Midbrain (tissue), 1 donor: ENCODE results near the gene ITGAL.
"Not testable (repeated sequence)": the region's sequence is repeated elsewhere in the genome, so short reads cannot be mapped to it uniquely, and the experiment has no call there.

Experiments
- DNase-seq: peaks from one replicate; lab custom pipeline; 2025; lab: John Stamatoyannopoulos, UW

Gene ITGAL

DNA sequence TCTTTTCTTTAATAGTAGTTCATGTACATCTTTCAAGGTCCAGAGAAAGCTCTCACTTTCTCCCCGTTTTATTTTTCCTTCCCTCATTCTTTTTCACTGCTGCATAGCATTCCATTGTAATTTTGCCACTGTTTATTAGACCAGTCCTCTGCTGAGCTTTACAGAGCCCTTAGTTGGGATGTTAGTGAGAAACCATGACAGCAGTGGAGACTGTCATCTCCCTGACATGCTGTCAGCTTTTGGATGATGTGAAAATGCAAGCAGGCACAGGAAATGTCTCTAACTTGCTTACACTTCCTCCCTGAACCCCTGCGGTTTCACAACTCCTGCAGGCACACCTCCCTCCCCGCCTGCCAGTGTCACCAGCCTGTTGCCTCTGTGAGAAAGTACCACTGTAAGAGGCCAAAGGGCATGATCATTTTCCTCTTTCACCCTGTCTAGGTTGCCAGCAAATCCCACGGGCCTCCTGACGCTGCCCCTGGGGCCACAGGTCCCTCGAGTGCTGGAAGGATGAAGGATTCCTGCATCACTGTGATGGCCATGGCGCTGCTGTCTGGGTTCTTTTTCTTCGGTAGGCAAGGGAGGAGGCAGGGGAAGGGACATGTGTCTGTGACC lies at the start of gene ITGAL:
TSS of gene ITGAL (plus strand) at position 415 of the 615 bp plus-strand sequence. CDS start at position 511, 96 bp downstream.
- DNase-seq: peak; percentile 6

DNA sequence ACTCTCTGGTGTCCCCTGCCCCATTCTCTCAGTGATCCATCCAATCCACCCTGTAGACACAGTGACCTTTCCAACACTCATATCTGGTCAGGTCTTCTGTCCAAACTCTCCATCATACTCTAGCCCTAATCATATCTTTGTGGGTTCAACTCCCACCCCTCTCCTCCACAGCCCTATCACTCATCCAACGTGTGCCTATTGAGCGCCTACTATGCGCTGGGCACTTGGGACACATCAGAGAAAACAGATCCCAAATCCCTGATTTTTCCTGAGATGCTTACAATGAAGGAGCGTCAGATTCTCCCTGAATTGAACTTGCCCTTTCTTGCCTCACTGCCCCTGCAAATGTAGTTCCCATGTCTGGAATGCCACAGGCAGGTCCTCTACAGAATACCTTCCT lies 44.5 kb upstream of the ITGAL start:
- DNase-seq: no peak

DNA sequence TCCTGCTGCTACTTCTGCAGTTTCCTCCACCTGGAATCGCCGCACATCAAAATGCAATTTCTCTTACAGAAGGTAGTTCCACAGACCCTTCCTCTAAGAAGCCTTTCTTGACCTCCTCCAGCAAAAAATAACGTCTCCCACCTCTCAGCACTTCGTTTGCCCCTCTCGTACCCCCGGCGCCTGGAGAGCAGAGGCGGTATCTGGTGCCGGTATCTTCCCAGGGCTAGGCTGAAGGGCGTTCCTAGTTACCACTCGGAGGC lies 43.2 kb upstream of the ITGAL start:
- no peak for DNase-seq

DNA sequence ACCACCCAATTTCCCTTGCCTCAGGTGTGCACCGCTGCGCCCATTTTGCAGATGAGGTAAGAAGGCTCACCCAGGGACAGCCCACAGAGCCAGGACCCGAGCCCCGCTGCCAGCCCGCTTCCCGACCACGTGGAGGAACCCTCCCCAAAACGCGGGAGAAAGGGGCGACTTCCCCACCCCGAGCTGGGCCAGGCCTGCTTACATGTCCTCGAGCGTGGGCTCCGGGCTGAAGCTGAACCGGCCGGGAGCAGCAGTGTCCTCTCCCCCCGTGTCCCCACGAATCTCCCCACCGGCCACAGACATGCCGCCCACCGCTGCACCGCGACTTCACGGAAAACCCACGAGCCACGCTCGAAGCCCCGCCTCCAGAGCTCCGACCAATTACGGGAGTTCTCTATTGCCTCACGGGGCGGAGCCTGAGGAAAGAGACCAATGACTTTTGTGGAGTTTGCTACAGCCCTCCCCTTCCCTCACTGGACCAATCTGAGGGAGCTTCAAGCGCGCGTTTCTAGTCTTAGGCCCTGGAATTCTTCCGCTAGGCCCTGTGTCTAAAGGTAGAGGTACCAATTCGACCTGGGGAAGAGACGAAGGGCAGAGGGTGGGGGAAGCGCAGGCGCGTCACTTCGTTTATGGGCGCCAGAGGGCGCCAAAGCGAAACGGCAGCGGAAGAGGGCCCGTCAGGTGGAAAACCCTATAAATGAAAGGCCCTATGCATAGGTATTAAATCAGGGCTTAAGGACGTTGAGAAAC lies 42.7 kb upstream of the ITGAL start, which contains the start of gene DCTPP1:
TSS of gene DCTPP1 (minus strand) at position 353 of the 750 bp plus-strand sequence. CDS start at position 303, 50 bp downstream.
- DNase-seq: peak; percentile 97

DNA sequence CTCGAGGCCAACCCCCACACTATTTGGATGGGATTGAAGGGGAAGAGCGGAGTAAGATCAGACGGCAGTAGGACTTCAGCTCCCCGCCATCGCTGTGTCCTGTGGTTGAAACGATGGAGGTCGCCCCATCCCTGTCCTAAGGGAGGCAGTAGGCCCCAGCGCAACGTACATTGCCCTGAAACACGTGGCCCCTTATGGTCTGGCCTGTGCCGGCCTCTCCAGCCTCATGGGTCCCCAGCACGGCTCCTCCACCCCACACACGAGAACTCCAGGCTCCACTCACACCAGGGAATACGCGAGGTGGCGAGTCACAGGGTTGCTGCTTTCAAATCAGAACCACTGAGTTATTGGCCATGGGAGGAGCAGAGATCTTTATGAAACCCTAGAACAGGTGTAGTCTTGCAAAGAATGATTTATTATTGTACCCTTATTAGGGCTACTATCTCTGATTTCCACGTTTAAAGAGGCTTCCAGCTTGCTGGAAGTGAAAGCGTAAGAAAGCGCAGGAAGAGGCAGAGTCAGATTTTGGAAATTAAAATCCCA lies 42.0 kb upstream of the ITGAL start:
- no peak for DNase-seq

DNA sequence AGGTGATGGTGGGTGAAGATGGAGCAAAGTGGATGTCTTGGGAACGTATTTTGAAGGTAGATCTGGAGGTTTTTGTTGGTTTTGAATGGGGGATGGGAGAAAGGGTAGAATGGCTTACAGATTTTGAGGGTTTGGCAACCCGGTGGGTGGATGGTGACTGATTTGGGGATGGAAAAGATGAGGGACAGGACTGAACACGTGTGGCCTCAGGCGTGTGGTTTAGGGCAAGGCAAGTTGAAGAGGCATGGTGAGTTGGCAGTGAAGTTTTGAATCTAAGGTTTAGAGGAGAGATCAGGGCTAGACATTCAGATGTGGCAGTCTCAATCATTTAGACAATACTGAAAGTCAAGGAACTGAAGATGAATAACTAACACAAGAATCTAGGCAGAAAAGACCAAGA lies 37.7 kb upstream of the ITGAL start:
- no peak for DNase-seq

DNA sequence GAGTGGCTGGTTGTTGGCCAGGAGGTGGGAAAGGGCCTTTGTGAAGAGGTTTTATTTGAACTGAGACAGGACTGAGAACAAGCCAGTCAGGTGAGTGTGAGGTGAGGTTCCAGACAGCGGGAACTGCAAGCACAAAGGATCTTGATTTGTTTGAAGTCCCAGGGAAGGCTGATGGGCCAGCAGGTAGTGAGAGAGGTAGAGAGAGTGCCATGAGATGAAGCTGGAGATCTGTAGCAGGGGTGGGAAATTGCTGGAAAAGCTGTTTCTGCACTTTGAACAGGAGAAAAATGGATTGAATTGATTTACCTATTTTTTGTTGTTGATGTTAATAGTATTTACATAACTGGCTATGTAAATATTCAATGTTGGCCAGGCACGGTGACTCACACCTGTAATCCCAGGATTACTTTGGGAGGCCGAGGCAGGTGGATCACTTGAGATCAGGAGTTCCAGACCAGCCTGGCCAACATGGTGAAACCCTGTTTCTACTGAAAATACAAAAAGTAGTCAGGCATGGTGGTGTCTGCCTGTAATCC lies 35.0 kb upstream of the ITGAL start:
- DNase-seq: no peak

DNA sequence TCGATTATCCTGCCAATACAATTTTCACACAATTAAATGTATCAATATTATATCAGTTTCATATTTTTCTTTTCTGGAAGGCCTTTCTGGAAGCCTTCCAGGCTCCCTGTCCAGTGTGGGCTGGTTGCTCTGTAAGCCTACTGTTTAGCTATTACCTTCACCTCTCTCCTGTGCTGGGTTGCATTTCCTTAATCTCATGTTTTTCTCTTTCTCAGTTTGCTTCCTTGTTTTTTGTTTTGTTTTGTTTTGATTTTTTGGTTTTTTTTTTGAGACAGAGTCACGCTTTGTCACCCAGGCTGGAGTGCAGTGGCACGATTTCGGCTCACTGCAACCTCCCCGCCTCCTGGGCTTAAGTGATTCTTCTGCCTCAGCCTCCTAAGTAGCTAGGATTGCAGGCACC lies 33.7 kb upstream of the ITGAL start:
- DNase-seq: no peak

DNA sequence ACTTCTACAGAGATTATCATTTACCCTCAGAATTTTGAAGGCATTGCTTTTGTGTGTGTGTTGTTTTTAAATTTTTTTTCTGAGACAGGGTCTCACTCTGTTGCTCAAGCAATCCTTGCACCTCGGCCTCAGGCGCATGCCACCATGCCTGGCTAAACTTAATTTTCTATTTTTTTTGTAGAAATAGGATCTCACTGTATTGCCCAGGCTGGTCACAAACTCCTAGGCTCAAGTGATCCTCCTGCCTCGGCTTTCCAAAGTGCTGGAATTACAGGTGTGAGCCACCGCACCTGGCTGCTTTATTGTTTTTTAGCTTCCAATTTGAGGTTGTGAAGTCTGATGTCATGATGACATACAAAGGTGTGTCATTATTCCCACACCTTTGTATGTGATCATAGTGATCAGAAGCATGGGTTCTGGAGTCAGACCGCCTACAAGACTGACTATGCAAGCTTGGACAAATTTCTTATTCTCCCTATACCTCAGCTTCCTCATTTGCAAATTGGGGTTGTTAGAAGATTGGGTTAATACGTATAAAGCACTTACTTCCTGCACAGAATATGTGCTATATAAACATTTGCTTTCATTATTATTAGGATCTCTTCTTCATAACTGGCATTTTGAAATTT lies 32.7 kb upstream of the ITGAL start:
- DNase-seq: no peak

DNA sequence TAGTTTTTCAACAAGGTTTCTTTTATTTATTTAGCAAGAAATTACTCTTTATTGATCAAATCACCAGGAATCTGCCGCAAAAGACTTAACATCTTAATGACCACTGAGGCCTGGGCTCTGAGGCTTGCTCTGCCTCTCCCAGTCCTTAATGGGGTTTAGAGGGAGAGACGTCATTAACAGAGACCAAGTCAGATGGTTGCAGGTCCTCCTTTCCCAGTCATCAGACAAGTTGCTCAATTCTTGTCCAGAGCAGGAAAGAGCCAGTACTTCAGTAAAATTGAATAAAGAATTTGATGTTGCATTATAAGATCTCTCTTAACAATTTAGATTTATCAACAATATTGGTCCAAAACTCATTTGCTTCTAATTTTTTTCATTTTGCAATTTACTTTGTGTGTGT lies 28.9 kb upstream of the ITGAL start:
- no peak for DNase-seq

DNA sequence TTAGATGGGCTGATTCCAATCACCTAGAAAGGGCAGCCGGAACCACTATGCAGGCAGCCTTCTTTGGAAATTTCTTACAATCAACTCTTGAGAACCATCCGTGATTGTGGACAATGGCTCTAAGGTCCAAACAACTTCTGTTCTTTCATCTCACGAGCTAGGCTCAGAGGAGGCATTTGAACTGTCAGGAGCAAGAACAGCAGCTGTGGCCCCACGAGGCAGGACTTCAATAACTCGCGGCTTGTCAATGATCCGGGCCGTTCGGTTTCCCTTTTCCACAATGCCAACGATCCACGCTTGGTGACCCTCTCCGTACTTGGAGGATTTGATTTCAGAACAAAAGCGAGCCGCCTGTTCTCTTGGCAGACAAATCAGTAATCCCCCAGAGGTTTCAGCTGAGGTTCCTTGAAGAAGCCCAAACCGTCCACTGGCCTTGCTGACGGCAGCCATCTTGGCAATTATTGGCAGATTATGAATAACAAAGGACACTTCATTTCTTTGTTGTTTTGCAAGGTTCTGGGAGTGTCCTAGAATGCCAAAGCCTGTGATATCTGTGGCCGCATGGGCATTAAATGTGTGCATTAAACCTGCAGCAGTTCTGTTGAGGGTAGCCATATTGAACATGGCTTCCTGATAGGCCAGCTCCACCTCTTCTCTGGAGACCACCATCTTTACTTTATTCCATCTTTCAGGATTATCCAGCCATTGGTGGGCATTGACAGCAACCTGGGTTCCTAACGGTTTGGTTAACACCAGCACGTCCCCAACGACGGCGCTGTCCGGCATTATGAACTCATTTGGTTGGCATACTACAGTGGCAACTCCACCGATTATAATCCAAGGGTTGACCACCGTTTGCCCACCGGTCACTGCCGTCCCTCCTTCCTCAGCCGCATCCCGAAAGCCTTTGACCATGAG lies 28.1 kb upstream of the ITGAL start:
- DNase-seq: no peak

DNA sequence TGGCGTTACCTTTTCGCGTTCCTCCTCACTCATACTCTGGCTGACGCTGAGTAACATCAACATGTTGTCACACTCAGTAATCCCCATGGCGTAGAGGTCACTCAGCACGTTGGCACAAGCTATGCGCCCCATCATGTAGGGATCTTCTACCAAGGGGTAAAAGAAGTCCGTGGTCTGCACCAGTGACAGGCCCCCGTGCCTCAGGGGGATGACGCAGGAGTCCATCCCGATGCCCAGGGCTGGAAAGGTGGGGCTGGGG lies 27.5 kb upstream of the ITGAL start:
- DNase-seq: no peak

DNA sequence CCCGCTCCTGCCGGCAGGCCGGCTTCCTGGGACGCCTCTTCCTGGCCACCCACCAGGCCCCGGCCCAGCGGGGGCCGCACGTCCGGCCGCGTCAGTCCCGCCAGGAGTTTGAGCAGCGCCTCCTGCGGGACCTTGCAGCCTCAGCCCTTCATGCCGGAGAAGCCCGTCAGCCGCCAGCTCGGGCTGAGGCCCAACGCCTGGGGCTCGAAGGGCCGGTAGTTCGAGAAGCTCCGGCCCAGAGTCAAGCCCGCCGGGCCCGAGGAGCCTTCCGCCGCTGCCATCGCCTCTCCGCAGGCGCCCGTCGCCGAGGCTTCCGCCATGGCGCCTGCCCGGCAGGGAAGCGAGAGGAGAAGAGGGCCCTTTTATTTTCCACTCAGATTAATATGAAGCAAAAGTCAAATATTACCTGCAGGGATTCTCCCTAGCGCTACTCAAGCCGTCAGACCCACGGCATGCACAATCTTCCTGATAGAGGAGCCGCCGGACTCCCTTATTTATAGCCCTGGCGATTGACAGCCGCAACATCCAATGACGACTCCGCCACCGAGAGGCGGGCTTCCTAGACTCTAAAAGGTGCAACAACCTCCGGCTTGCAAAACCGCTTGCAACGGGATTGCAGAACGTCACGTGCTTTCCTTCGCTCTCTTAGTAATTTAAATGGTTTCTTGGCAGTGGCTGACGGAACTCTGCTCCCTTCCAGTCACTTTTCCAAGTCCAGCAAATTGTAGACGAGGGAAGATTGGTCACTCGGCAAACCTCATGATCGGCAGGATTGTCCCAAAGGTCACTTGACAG lies 26.9 kb upstream of the ITGAL start, which contains the start of gene SEPHS2:
TSS of gene SEPHS2 (minus strand) at position 467 of the 795 bp plus-strand sequence. CDS start at position 320, 147 bp downstream.
- peak; percentile 94 for DNase-seq

DNA sequence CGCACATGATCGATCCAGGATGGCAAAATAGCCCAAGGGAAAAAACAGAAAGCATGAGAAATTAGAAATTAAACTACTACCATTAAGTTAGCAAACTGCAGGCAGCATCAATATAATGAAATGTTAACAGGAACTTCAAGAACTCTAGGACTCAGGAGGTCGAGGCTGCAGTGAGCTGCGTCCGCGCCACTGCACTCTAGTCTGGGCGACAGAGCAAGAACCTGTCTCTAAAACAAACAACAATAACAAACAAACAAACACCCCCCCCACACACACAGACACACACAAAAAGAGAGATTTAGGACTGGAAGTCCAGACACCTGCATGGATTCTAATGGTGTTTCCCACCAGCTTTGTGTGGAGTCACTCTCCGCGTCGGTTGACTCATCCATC lies 26.3 kb upstream of the ITGAL start:
- no peak for DNase-seq

DNA sequence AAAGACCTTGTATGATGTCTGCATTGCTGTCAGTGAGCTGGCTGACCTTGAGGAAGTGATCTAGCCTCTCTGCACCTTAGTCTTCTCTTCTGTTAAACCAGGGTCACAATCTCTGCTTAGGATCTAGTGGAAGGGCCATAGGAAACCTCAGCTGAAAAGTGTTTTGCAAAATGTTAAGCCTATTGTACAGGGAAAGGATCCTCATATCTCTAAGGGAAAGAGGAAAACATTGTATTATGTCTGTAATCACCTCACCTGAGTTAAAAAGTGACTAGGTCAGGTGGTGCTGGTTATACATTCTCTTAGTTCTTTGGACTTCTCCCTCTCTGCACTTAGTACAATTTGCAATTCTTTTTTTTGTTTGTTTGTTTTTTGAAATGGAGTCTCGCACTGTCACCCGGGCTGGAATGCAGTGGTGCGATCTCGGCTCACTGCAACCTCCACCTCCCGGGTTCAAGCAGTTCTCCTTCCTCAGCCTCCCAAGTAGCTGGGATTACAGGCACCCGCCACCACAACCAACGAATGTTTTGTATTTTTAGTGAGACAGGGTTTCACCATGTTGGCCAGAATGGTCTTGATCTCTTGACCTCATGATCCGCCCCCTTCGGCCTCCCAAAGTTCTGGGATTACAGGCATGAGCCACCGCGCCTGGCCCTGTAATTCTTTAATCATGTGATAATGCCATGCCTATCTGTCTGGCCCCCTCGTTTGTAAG lies 24.9 kb upstream of the ITGAL start:
- DNase-seq: no peak

DNA sequence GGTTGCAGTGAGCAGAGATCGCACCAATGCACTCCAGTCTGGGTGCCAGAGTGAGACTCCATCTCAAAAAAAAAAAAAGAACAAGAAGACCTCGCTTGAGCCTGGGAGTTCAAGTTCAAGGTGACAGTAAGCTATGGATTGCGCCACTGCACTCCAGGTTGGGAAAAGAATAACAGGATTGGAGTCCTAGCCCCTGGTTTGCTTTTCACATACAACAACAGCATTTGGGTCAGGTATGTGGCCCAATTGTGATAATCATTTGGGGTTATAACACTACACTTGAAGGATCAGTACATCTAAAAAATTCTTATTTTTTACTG lies 23.5 kb upstream of the ITGAL start:
- no peak for DNase-seq

DNA sequence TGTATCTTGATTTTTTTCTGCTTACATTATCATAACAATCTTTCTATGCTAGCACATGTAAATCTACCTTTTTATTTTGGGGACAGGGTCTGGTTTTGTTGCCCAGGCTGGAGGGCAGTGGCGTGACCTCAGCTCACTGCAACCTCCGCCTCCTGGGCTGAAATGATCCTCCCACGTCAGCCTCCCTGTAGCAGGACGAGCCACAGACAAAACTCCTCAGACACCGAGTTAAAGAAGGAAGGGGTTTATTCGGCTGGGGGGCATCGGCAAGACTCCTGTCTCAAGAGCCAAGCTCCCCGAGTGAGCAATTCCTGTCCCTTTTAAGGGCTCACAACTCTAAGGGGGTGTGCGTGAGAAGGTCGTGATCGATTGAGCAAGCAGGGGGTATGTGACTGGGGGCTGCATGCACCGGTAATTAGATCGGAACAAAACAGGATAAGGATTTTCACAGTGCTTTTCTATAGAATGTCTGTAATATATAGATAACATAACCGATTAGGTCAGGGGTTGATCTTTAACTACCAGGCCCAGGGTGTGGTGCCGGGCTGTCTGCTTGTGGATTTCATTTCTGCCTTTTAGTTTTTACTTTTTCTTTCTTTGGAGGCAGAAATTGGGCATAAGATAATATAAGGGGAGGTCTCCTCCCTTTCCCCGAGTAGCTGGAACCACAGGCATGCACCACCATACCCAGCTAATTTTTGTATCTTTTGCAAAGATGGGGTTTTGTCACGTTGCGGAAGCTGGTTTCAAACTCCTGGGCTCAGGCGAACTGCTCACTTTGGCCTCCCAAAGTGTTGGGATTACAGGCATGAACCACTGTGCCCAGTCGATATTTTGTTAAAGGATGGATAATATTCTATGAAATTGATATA lies 19.6 kb upstream of the ITGAL start:
- DNase-seq: not testable (repeated sequence)

DNA sequence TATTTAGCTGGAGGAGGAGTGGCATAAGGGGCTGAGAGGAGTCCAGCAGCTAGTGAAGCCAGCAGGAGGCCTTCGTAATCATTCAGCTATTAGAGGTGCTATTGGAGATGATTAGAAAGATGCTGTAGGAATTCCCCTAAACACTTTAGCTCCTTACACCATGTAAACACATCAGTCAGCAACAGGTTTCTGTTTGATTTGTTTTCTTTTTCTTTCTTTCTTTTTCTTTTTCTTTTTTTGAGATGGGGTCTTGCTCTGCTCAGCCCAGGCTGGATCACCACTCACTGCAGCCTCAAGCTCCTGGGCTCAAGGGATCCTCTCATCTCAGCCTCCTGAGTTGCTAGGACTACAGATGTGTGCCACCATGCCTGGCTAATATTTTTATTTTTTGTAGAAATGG lies 16.2 kb upstream of the ITGAL start:
- DNase-seq: no peak

DNA sequence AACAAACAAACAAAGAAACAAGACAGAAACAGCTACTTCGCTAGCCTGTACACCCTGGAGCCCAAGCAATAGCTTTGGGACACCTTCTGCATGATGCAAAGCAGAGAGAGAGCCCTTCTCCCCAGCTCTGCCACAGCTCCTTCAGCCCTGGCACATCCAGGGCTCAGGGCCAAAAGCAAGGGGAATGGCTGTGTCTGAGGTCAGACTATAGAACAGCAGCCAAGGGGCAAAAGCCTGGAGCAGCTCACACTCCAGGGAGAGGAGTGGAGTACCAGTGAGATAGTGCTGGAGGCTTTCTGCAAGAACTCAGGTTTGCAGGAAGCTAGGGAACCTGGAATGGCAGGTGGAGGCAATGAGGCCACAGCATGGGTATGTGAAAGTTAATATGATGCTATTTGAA lies 15.3 kb upstream of the ITGAL start:
- DNase-seq: no peak
